HepG2 (cell line): ENCODE results near the gene MYLK2. TPM values are rescaled to one million over a fixed set of nuclear protein-coding genes. Genes with fewer than 3 reads are reported as not detected.

Experiments
- AGO1 ChIP-seq: fragments of 200-400 bp; formaldehyde crosslinking; IDR thresholded peaks from 2 replicates; pipeline ENCODE4 v1.6.1; 2017; ENCODE audit warnings: mild to moderate bottlenecking, low read depth, low read length, moderate library complexity; ENCODE audit not compliant: poor library complexity, severe bottlenecking
- FOXK2 ChIP-seq: fragments of 450-650 bp; IDR thresholded peaks from 2 replicates; pipeline ENCODE4 v1.6.1; 2016
- GPBP1L1 ChIP-seq: sonication (generic); formaldehyde crosslinking; IDR thresholded peaks from 2 replicates; pipeline ENCODE4 v1.5.0; 2020; ENCODE audit warnings: mild to moderate bottlenecking, missing genetic modification reagents
- IKZF4 ChIP-seq: sonication (generic); formaldehyde crosslinking; IDR thresholded peaks from 2 replicates; pipeline ENCODE4 v1.5.1; 2020; ENCODE audit warnings: borderline replicate concordance, mild to moderate bottlenecking, low read depth, missing genetic modification reagents; ENCODE audit errors: not compliant biosample characterization
- IRF1 ChIP-seq: sonication (generic); formaldehyde crosslinking; IDR thresholded peaks from 2 replicates; pipeline ENCODE4 v1.4.0; 2020; ENCODE audit warnings: low read depth, mild to moderate bottlenecking, missing genetic modification reagents
- ISL2 ChIP-seq: sonication (generic); formaldehyde crosslinking; IDR thresholded peaks from 2 replicates; pipeline ENCODE4 v1.5.0; 2020; ENCODE audit warnings: missing genetic modification reagents
- MLX ChIP-seq: IDR thresholded peaks from 2 replicates; pipeline ENCODE4 v1.6.1; 2016
- MYC ChIP-seq: sonication (generic); formaldehyde crosslinking; IDR thresholded peaks from 2 replicates; pipeline ENCODE4 v1.9.0; 2021; ENCODE audit warnings: missing genetic modification reagents, borderline replicate concordance
- PBX3 ChIP-seq: sonication (generic); formaldehyde crosslinking; IDR thresholded peaks from 2 replicates; pipeline ENCODE4 v1.8.1; 2023; ENCODE audit warnings: missing genetic modification reagents, inconsistent platforms, borderline replicate concordance
- POGZ ChIP-seq: sonication (generic); formaldehyde crosslinking; IDR thresholded peaks from 2 replicates; pipeline ENCODE4 v1.4.0; 2020; ENCODE audit warnings: mild to moderate bottlenecking, missing genetic modification reagents
- RBM22 ChIP-seq: fragments of 200-400 bp; formaldehyde crosslinking; optimal IDR thresholded peaks from 2 replicates; pipeline ENCODE3; 2017; ENCODE audit warnings: mild to moderate bottlenecking, low read length, moderate library complexity
- ZFP1 ChIP-seq: IDR thresholded peaks from 2 replicates; pipeline ENCODE4 v1.6.1; 2016
- ZNF34 ChIP-seq: sonication (generic); formaldehyde crosslinking; IDR thresholded peaks from 2 replicates; pipeline ENCODE4 v1.4.0; 2020; ENCODE audit warnings: mild to moderate bottlenecking, missing genetic modification reagents, borderline replicate concordance
- ZNF501 ChIP-seq: sonication (generic); formaldehyde crosslinking; IDR thresholded peaks from 2 replicates; pipeline ENCODE4 v1.5.1; 2020; ENCODE audit warnings: mild to moderate bottlenecking, moderate library complexity, missing genetic modification reagents
- ZNF792 ChIP-seq: IDR thresholded peaks from 2 replicates; pipeline ENCODE4 v1.6.1; 2016
- polyA plus RNA-seq, 8 experiments: library from polyadenylated mRNA; depleted of rRNA in 3 of 8; stranded (reverse) in 7 of 8; unstranded in 1 of 8; fragments of >200 nt; fragmentation: Illumina TruSeq in 4 of 8; extraction: Trizol in 4 of 8; gene quantifications; 2 replicates each; pipeline versions ENCODE4 v1.2.1 to v1.2.3, GENCODE V29; 2011 to 2016; ENCODE audit warnings: low read depth in 4 of 8, missing spikeins in 1 of 8, mixed read lengths in 1 of 8; ENCODE audit not compliant: insufficient read depth in 1 of 8
- total RNA-seq, 5 experiments: library from RNA; depleted of rRNA; stranded (reverse); fragments of >200 nt; fragmentation: Illumina TruSeq; extraction: Trizol; gene quantifications; 2 replicates each; pipeline ENCODE4 v1.2.3, GENCODE V29; 2016; ENCODE audit warnings: low read depth in 1 of 5

The MYLK2 gene
- total and polyA plus RNA-seq, 2 of the 13 experiments (the other 11 are each of a cell fraction or from before 2014, with no cell fraction given) = 0.27 TPM; not detected in 1

- no peak for TF ChIP-seq PBX3
- TF ChIP-seq RBM22 = no peak
- no peak for TF ChIP-seq ISL2
- TF ChIP-seq ZNF34 (CRISPR knock-in tag) = no peak
- no peak for TF ChIP-seq AGO1
- 0 out of 2 replicates have a peak, but pooled peaks have one; percentile 7 for TF ChIP-seq ZNF792 (CRISPR knock-in tag)
- no peak for TF ChIP-seq IKZF4
- TF ChIP-seq MLX (CRISPR knock-in tag) = no peak
- TF ChIP-seq FOXK2 = no peak
- 0 out of 2 replicates have a peak, but pooled peaks have one; percentile 16 for TF ChIP-seq POGZ
- TF ChIP-seq MYC (CRISPR knock-in tag) = peak; percentile 43; the same call in 1 of the 2 replicates
- TF ChIP-seq ZFP1 (CRISPR knock-in tag) = no peak
- no peak for TF ChIP-seq IRF1 (CRISPR knock-in tag)
- peak; percentile 64; the same call in 1 of the 2 replicates for TF ChIP-seq ZNF501 (CRISPR knock-in tag)
- no peak for TF ChIP-seq GPBP1L1
- TF ChIP-seq, all 625 proteins: peak for 95
Measured at GRCh38 chr20:31835977-31836852, 17.1 kb downstream of the MYLK2 start (continued).
